ENCODE results near the gene PSME4. TPM values are rescaled to one million over a fixed set of nuclear protein-coding genes. Genes with fewer than 3 reads are reported as not detected.

PSME4 gene
- total RNA-seq (2013; cell fraction: nucleolus; rRNA removed) = 210 and 220 TPM in 2 replicates
- total RNA-seq (2014; rRNA removed) (34.7 and 37.5 TPM in 2 replicates), total RNA-seq (2014; rRNA removed; fragmentation: Illumina TruSeq; extraction: Trizol) (34.6 and 41.6 TPM in 2 replicates), total RNA-seq (2021) (53.7 and 56.2 TPM in 2 replicates), polyA plus RNA-seq (2011; rRNA removed) (37.2 and 45.8 TPM in 2 replicates), polyA plus RNA-seq (2014; fragmentation: Illumina TruSeq; extraction: Trizol) (51.9 and 66.1 TPM in 2 replicates), polyA plus RNA-seq (2014; fragmentation: Nextera tagmentation; extraction: Ambion mirVana) (10 to 100 TPM; 20.2 to 29.7 TPM), polyA plus RNA-seq (2014; rRNA removed) (24.0 and 26.6 TPM in 2 replicates), polyA plus RNA-seq (2016; fragmentation: Nextera tagmentation; extraction: Ambion mirVana) (10 to 100 TPM; 11.1 to 12.8 TPM), polyA minus RNA-seq (2011; rRNA and poly(A)+ RNA removed) (58.3 and 72.1 TPM in 2 replicates), Bru-seq, nascent RNA (percentile 93 among the genes with signal in this experiment), BruChase-seq, experiment 1, labeled RNA remaining after a 6-hour chase (percentile 95 among the genes with signal in this experiment), BruChase-seq, experiment 2, labeled RNA remaining after a 2-hour chase (percentile 96 among the genes with signal in this experiment)
- polyA plus RNA-seq (2011; ENCODE audit: low read depth) = 36.7 TPM
- polyA plus RNA-seq (2011; cell fraction: cytosol; rRNA removed) = 21.5 and 29.3 TPM in 2 replicates
- polyA plus RNA-seq (2011; cell fraction: nucleus; rRNA removed) = 33.3 and 35.5 TPM in 2 replicates
- polyA plus RNA-seq (2012) = 32.0 and 32.1 TPM in 2 replicates
- 21.2 and 21.6 TPM in 2 replicates for polyA minus RNA-seq (2011; cell fraction: cytosol; rRNA and poly(A)+ RNA removed)
- polyA minus RNA-seq (2011; cell fraction: nucleus; rRNA and poly(A)+ RNA removed) = 32.4 and 45.4 TPM in 2 replicates
- long read RNA-seq, experiment 1, partial matches to known transcripts = 3 of 4 reads
- long read RNA-seq, experiment 1, other reads (novel, unspliced or antisense) = 1 of 4 reads
- long read RNA-seq, experiment 2, partial matches to known transcripts = 26 of 28 reads
- long read RNA-seq, experiment 2, other reads (novel, unspliced or antisense) = 2 of 28 reads

- in situ Hi-C loops (cut with MboI) = no loop called here
- ChIA-PET SMC1A (ENCODE audit: uncharacterized antibody, unreplicated experiment) (interaction anchor here (0.5 to 4.3 kb wide), 9 partner anchors 8 to 338 kb away, joined by 3 to 17 read pairs (median 3); no protein-coding TSS in a partner anchor), RAD21 (ENCODE audit: unreplicated experiment) (interaction anchor here (1.0 to 1.5 kb wide), 3 partner anchors 26 to 201 kb away, joined by 3 to 5 read pairs (median 4); no protein-coding TSS in a partner anchor), POLR2A (interaction anchor here (0.8 to 2.7 kb wide), 7 partner anchors 8 to 203 kb away, joined by 3 to 13 read pairs (median 3); partner anchors contain the start of genes ASB3, CHAC2 and ERLEC1), CTCF (interaction anchor here (0.6 kb wide), 1 partner anchor 35 kb away, joined by 3 read pairs; no protein-coding TSS in a partner anchor)
- peak within 1 kb of the TSS; percentile 91 for H3K9ac ChIP-seq (ENCODE audit: control insufficient read depth, insufficient read depth, low read length)
- H3K9me3 ChIP-seq (replicated peaks; ENCODE audit: control insufficient read depth, insufficient read depth, low read length) = no peaks in the 10 kb centered on the region
- peak within 1 kb of the TSS; percentile 82 for H3K4me2 ChIP-seq (ENCODE audit: control insufficient read depth, insufficient read depth)
- no peaks in the 10 kb centered on the region for H3K36me3 ChIP-seq (ENCODE audit: control insufficient read depth in 2 of 2, insufficient read depth in 2 of 2, low read length in 1 of 2)
- peak within 1 kb of the TSS; percentile 86 for H3K27ac ChIP-seq (ENCODE audit: control insufficient read depth, insufficient read depth)
- H3K4me3 ChIP-seq = peak within 1 kb of the TSS; percentile 100
- no peaks in the 10 kb centered on the region for H3K27me3 ChIP-seq (replicated peaks in 1 of 2; ENCODE audit: control insufficient read depth in 2 of 2, insufficient read depth in 2 of 2, low read length in 1 of 2)
- DNase-seq (ENCODE audit: low read depth, low spot score) (no peak), ATAC-seq (peak; percentile 86), FAIRE-seq (no peak)
- peaks cover 56% of the 10 kb centered on the region for H3K79me2 ChIP-seq (ENCODE audit: control insufficient read depth, insufficient read depth, low read length)
- H2AFZ ChIP-seq (ENCODE audit: control insufficient read depth, low read depth, low read length) = peak within 1 kb of the TSS; percentile 79
- BruUV-seq (replicated peaks) = TSS peak; percentile 80
- intact Hi-C loops (cut with micrococcal nuclease; ENCODE audit: unreplicated experiment) = loop anchor here (1.0 kb wide), 1 partner anchor 110 kb away; no protein-coding TSS in a partner anchor
- WGBS (ENCODE audit: insufficient coverage, insufficient replicate concordance, low lambda C conversion rate, missing lambda C conversion rate) = 3% methylated on average over 56 of the region's 81 CpGs
- H3K4me1 ChIP-seq (ENCODE audit: control insufficient read depth, insufficient read depth, low read length) = peaks cover 4% of the 10 kb centered on the region; the same call in 1 of the 2 replicates
- no peaks in the 10 kb centered on the region for H4K20me1 ChIP-seq (ENCODE audit: control insufficient read depth, insufficient read depth)
- no peak for TF ChIP-seq JUNB (IDR thresholded peaks at IDR 0.05)
- 0 out of 2 replicates have a peak, but pooled peaks have one; percentile 45 for TF ChIP-seq GATAD2B (conservative IDR thresholded peaks at IDR 0.05; ENCODE audit: low read depth)
- no peak for TF ChIP-seq BCL11A (IDR thresholded peaks at IDR 0.05; ENCODE audit: low read depth, low read length)
- no peak for TF ChIP-seq NRF1 (conservative IDR thresholded peaks at IDR 0.05; ENCODE audit: low read depth, low read length)
- TF ChIP-seq FOXM1 (IDR thresholded peaks at IDR 0.05; ENCODE audit: low read depth, low read length) = no peak
- TF ChIP-seq TAF1 (IDR thresholded peaks at IDR 0.05; ENCODE audit: borderline replicate concordance, low read depth, low read length) = peak; percentile 65; the same call in 1 of the 2 replicates
- no peak for TF ChIP-seq NBN (IDR thresholded peaks at IDR 0.05)
- TF ChIP-seq HDAC2 (IDR thresholded peaks at IDR 0.05) = no peak
- TF ChIP-seq CHD2 (IDR thresholded peaks at IDR 0.05; ENCODE audit: borderline replicate concordance, low read depth, low read length) = 0 out of 2 replicates have a peak, but pooled peaks have one; percentile 47
- no peak for TF ChIP-seq ZBTB33 (IDR thresholded peaks at IDR 0.05)
- no peak for TF ChIP-seq CBFB (IDR thresholded peaks at IDR 0.05; ENCODE audit: low read depth)
- TF ChIP-seq POU2F2 (IDR thresholded peaks at IDR 0.05; ENCODE audit: borderline replicate concordance, low read depth, low read length) = peak; percentile 68; the same call in 2 of the 3 replicates
- no peak for TF ChIP-seq ZNF217 (IDR thresholded peaks at IDR 0.05)
- 0 out of 2 replicates have a peak, but pooled peaks have one; percentile 62 for TF ChIP-seq RBBP5 (conservative IDR thresholded peaks at IDR 0.05)
- TF ChIP-seq TCF3 (IDR thresholded peaks at IDR 0.05; ENCODE audit: borderline replicate concordance, insufficient read depth, low read depth, low read length) = peak; percentile 51; the same call in 1 of the 2 replicates
- TF ChIP-seq HCFC1 (IDR thresholded peaks at IDR 0.05; ENCODE audit: low read length) = peak; percentile 21; the same call in 1 of the 2 replicates
- TF ChIP-seq BRCA1 (IDR thresholded peaks at IDR 0.05; ENCODE audit: low read depth, low read length) = no peak
- TF ChIP-seq ATF7 (IDR thresholded peaks at IDR 0.05; ENCODE audit: low read depth) = no peak
Observed at GRCh38 chr2:53970724-53971602, at the start of gene PSME4. Gene PSME4, minus strand, starts transcription at chr2:53970993. Its CDS starts 209 bp downstream, at chr2:53970784.

Data from GM12878 (cell line).